ENCODE data around the gene TCEAL7. TPM values are rescaled to one million over a fixed set of nuclear protein-coding genes. Genes with fewer than 3 reads are reported as not detected.

The TCEAL7 gene
- total RNA-seq, 1 experiment from 2014 or later, result not detected

DNA sequence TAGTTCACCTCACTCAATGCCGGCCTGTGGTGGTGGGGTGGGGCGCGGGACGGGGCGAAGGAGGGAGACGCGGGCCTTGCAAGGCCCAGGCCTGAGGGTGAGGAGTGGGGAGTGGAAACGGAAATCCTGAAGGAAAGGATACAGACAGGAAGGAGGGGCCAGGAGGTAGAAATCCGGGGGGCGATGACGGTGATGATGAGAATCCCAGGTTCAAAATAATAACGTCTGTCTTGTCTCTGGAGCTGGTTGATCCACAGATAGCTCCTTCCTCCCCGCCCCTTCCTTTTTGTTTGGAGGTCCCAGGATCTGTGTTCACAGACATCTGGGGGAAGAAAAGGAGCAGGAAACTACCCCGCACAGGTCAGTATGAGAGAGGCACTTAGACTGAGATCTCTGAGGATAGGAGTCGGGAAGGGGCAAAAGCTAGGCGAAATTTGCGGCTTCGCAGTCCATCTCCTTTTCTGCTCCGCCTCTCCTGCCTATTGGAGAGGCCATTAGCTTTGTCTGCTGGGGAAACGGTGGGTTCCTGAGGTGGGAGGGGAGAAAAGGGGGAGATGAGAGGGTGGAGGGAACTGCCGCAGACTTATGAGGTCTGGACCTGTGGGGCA lies 746 bp downstream of the TCEAL7 start:
- CTCF ChIA-PET, result interaction anchor here (0.8 kb wide), 1 partner anchor 133 kb away, joined by 3 read pairs; no protein-coding TSS in a partner anchor
- ATAC-seq (no peak), DNase-seq (ENCODE audit: low read depth, low spot score) (no peak)
- Histone ChIP-seq H3K4me3 (ENCODE audit: low read depth in 2 of 2, low read length in 2 of 2) (peak overlapping the region in 1 of 2 experiments; percentile 7; a peak in 1 of 4 replicates), H3K9me3 (ENCODE audit: control insufficient read depth, insufficient read depth, low read depth, low read length) (no peaks in the 10 kb centered on the region), H3K36me3 (ENCODE audit: control insufficient read depth, insufficient read depth, low read length) (no peaks in the 10 kb centered on the region; the same call in 1 of the 2 replicates), H3K4me1 (ENCODE audit: control insufficient read depth, insufficient read depth, low read length) (no peaks in the 10 kb centered on the region; the same call in 1 of the 2 replicates), H3K27me3 (ENCODE audit: control insufficient read depth, insufficient read depth, low read length) (0 out of 2 replicates have a peak, but pooled peaks cover 3% of the 10 kb centered on the region), H3K27ac (ENCODE audit: low read length) (no peak overlapping the region)
- in situ Hi-C loops (cut with HindIII; ENCODE audit: low pct_unique_long_range_greater_than_20kb, low sequenced_read_pairs) (no loop called here), intact Hi-C loops (cut with micrococcal nuclease; ENCODE audit: unreplicated experiment) (no loop called here)
- POLR2A ChIA-PET, result no interaction called here
- no TSS peak for BruUV-seq (replicated peaks)
- TF ChIP-seq TCF7L2 (IDR thresholded peaks at IDR 0.05; ENCODE audit: low read depth, low read length) (no peak), SIN3A (IDR thresholded peaks at IDR 0.05; ENCODE audit: borderline replicate concordance, insufficient read depth, low read depth, low read length) (no peak), POLR2AphosphoS5 (IDR thresholded peaks at IDR 0.05; ENCODE audit: low read depth, low read length) (no peak)
- TF ChIP-seq, protein P1, sequence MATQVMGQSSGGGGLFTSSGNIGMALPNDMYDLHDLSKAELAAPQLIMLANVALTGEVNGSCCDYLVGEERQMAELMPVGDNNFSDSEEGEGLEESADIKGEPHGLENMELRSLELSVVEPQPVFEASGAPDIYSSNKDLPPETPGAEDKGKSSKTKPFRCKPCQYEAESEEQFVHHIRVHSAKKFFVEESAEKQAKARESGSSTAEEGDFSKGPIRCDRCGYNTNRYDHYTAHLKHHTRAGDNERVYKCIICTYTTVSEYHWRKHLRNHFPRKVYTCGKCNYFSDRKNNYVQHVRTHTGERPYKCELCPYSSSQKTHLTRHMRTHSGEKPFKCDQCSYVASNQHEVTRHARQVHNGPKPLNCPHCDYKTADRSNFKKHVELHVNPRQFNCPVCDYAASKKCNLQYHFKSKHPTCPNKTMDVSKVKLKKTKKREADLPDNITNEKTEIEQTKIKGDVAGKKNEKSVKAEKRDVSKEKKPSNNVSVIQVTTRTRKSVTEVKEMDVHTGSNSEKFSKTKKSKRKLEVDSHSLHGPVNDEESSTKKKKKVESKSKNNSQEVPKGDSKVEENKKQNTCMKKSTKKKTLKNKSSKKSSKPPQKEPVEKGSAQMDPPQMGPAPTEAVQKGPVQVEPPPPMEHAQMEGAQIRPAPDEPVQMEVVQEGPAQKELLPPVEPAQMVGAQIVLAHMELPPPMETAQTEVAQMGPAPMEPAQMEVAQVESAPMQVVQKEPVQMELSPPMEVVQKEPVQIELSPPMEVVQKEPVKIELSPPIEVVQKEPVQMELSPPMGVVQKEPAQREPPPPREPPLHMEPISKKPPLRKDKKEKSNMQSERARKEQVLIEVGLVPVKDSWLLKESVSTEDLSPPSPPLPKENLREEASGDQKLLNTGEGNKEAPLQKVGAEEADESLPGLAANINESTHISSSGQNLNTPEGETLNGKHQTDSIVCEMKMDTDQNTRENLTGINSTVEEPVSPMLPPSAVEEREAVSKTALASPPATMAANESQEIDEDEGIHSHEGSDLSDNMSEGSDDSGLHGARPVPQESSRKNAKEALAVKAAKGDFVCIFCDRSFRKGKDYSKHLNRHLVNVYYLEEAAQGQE (IDR thresholded peaks at IDR 0.05; ENCODE audit: insufficient read depth in 1 of 2, low read depth in 2 of 2, low read length in 1 of 2), result no peak
- TF ChIP-seq, protein P2, sequence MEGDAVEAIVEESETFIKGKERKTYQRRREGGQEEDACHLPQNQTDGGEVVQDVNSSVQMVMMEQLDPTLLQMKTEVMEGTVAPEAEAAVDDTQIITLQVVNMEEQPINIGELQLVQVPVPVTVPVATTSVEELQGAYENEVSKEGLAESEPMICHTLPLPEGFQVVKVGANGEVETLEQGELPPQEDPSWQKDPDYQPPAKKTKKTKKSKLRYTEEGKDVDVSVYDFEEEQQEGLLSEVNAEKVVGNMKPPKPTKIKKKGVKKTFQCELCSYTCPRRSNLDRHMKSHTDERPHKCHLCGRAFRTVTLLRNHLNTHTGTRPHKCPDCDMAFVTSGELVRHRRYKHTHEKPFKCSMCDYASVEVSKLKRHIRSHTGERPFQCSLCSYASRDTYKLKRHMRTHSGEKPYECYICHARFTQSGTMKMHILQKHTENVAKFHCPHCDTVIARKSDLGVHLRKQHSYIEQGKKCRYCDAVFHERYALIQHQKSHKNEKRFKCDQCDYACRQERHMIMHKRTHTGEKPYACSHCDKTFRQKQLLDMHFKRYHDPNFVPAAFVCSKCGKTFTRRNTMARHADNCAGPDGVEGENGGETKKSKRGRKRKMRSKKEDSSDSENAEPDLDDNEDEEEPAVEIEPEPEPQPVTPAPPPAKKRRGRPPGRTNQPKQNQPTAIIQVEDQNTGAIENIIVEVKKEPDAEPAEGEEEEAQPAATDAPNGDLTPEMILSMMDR (IDR thresholded peaks at IDR 0.05), result no peak

DNA sequence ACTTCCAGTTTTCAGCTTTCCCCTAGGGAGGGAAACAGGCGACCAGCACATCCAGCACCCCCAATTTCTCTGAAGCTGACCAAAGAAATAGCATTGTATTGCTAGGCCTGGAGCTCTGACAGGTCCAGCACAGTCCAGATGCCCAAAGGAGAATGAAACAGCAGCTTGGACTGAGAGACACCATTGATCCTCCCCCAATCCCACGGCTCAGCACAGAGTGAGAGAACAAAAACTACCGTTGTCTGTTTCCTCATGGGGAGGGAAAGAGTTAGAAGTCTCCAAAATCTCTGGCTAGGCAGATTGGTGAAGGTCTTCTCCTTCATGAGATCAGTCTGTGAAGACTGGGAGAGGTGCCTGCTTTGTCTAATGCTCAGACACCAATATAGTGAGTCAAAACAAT lies 8.6 kb downstream of the TCEAL7 start:
- BruUV-seq (replicated peaks), result no TSS peak

More for the DNA sequence above, 8.6 kb downstream of the TCEAL7 start:
- TF ChIP-seq, protein P1 (IDR thresholded peaks at IDR 0.05; ENCODE audit: insufficient read depth in 1 of 2, low read depth in 2 of 2, low read length in 1 of 2), result no peak
- Histone ChIP-seq H3K36me3 (ENCODE audit: control insufficient read depth, insufficient read depth, low read length) (no peaks in the 10 kb centered on the region; the same call in 1 of the 2 replicates), H3K27ac (ENCODE audit: low read length) (no peak overlapping the region), H3K4me3 (ENCODE audit: low read depth in 2 of 2, low read length in 2 of 2) (no peak overlapping the region), H3K27me3 (ENCODE audit: control insufficient read depth, insufficient read depth, low read length) (peaks cover 10% of the 10 kb centered on the region; the same call in 1 of the 2 replicates), H3K9me3 (ENCODE audit: control insufficient read depth, insufficient read depth, low read depth, low read length) (no peaks in the 10 kb centered on the region), H3K4me1 (ENCODE audit: control insufficient read depth, insufficient read depth, low read length) (no peaks in the 10 kb centered on the region)
- no peak for ATAC-seq
- intact Hi-C loops (cut with micrococcal nuclease; ENCODE audit: unreplicated experiment) (no loop called here), in situ Hi-C loops (cut with HindIII; ENCODE audit: low pct_unique_long_range_greater_than_20kb, low sequenced_read_pairs) (no loop called here)
- POLR2A ChIA-PET, result no interaction called here
- no peak for DNase-seq (ENCODE audit: low read depth, low spot score)
- CTCF ChIA-PET, result no interaction called here
